ENCODE data around the gene GPRC5D.

- no peak for TF ChIP-seq CTCF (IDR thresholded peaks at IDR 0.05)
- no peak for TF ChIP-seq ATF3 (CRISPR knock-in tag; conservative IDR thresholded peaks at IDR 0.05)
- TF ChIP-seq, protein P1, sequence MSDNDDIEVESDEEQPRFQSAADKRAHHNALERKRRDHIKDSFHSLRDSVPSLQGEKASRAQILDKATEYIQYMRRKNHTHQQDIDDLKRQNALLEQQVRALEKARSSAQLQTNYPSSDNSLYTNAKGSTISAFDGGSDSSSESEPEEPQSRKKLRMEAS (CRISPR knock-in tag; IDR thresholded peaks at IDR 0.05): no peak; the same call in 1 of the 2 replicates
- TF ChIP-seq CBFB (CRISPR knock-in tag; IDR thresholded peaks at IDR 0.05; ENCODE audit: low read depth): no peak
- no peak for TF ChIP-seq IRF1 (CRISPR knock-in tag; IDR thresholded peaks at IDR 0.05)
- TF ChIP-seq TEAD1 (CRISPR knock-in tag; IDR thresholded peaks at IDR 0.05): no peak
- no peak for TF ChIP-seq CREM (CRISPR knock-in tag; IDR thresholded peaks at IDR 0.05)
- no peak for TF ChIP-seq TEAD4 (CRISPR knock-in tag; IDR thresholded peaks at IDR 0.05)
These were observed 49.7 kb upstream of the GPRC5D start for GRCh38 chr12:13001775-13002040.

All from WTC11 (cell line).